Measurements from ENCODE around the gene SPDYE3.
A peak's percentile ranks its signal among the peaks of the same experiment; 100 is the strongest.
"Not testable (repeated sequence)": the region's sequence is repeated elsewhere in the genome, so short reads cannot be mapped to it uniquely, and the experiment has no call there.

The SPDYE3 gene

DNA sequence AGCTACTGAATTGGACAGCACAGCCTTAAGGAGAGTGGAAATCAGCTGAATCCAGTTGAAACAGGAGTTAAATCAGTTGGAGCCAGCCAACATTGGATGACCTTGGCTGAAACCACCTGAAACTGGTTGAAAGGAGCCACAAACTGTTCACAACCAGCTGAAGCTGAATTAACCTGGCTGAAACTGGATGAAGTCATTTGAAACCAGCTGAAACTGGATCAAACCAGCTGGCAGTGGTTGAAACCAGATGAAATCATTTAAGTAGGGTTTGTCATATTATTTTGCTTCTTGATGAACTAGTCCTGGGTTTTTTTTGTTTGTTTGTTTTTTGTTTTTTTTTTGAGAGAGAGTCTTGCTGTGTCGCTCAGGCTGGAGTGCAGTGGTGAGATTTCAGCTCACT, 15.3 kb upstream of the SPDYE3 start:
- DNase-seq = not testable (repeated sequence)

DNA sequence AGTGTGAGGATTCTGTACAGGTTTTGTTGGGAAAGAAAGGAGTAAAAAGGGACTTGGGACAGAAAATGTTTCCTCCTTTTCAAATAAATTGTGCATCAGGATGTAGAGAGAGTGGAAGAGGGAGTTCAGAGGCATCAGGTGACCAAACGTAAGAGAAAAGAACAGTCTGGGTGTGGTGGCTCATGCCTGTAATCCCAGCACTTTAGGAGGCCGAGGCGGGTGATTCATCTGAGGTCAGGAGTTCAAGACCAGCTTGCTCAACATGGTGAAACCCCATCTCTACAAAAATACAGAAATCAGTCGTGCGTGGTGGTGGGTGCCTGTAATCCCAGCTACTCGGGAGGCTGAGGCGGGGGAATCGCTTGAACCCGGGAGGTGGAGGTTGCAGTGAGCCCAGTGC, 12.2 kb upstream of the SPDYE3 start:
- not testable (repeated sequence) for DNase-seq

DNA sequence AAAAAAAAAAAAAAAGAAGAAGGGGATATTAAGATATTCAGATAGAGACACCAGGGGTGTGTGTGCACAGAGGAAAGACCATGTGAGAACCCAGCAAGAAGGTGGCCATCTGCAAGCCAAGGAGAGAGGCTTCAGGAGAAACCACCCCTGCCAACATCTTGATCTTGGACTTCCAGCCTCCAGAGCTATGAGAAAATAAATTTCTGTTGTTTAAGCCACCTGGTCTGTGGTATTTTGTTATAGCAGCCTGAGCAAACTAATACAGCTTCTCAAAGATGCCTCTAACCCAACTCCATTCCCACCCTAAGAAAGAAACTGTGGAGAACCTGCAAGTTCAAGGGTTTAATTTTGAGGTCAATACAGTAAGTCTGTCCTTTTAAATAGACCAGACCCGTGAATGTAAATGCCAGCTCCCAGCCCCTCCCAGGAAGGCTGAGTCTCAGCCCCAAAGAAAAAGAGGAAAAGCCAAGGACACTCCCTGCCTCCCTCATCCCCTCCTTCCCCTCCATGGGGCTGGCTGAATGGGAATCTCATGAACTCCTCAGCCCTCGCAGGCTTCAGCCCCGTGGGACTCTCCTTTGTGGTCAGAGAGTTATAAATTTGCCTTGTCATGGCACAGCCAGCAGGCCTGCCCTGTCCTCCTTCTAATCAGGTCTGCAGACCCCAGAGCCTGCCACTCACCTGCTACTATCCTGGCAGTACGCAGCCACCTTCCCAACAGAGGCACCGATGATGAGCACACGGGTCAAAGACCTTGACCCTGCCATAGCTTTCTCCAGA, 9.5 kb upstream of the SPDYE3 start:
- DNase-seq = not testable (repeated sequence)

DNA sequence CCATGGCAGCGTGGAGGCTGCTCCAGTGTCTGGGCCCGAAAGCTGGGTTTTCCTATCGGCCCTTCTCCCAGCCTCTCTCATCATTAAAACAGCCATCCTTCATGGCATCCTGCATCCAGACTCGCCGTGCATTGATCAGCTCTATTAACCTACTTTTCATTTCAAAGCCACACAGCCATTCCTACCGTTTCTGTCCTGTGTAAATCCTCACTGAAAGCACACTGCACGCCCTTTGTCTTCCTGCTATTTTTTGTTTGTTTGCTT, 8.9 kb upstream of the SPDYE3 start:
- DNase-seq = not testable (repeated sequence)

DNA sequence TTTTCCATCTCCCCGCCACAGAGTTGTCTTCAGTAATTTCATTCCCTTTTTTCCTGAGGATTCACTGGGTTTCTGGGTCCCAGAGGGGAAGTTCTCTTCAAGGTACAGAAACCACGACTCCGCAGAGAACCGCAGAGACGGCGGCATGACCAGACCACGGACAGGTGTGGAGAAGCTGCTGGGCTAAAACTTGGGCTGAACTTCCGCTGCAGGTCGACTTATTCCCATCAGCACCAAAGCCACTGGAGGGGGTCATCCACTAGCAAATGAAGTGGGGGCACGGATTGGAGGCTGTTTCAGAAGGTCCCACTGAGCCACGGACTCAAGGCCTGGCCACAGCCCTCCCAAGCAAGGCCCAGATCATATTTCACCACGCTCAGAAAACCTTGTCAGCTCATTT, 3.0 kb upstream of the SPDYE3 start:
- DNase-seq = not testable (repeated sequence)

DNA sequence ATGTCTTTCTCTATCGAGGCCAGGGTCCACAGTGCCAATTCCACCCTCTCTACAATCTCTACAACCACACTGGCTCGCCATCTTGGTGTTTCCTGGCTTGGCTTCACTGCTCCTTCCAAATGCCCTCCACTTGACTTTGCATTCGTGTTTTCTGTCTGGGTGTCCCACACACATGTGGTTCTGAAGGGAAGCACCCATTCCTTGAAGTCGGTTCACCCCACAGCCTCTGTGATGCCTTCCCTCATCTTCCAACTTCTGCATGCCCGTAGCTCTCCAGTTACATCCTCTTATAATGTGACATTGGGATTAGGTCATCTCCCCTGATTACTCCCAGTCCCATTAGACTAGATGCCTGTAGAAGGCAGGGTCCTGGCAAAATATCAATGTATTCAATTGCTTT, 10.8 kb downstream of the SPDYE3 start:
- not testable (repeated sequence) for DNase-seq

DNA sequence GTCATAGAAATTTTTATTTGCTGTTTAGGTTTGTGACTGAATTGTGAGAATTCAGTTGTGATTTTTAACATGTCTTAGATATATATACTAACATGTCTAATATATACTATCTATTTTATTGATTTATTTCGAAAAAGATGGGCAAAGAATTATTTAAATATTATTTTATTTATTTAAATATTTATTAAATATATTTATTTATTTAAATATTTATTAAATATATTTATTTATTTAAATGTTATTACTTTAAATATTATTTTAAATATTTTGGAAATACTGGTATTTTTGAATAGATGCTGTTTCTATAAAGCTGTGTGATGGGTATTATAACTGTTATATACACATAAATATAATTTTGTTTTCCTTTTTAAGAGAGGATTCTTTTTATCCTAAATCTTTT, 14.1 kb downstream of the SPDYE3 start:
- not testable (repeated sequence) for DNase-seq

DNA sequence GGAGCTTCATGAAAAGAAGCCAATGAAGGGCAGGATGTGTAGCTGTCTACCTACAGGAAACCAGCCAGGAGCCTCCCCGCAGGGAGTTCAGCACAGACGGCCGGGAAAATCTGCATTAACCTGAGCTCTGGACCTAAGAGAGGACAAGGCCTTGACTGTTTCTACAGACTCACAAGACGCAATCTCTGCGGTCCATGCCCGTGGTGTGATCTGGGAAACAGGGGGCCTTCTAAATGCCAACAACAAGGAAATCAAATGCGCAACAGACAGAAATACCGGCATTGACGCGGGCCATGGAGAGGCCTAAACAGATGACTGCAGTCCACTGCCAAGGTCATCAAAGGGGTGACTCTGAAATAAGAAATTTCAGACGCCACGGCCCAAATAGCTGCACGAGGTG, 16.7 kb downstream of the SPDYE3 start:
- not testable (repeated sequence) for DNase-seq

DNA sequence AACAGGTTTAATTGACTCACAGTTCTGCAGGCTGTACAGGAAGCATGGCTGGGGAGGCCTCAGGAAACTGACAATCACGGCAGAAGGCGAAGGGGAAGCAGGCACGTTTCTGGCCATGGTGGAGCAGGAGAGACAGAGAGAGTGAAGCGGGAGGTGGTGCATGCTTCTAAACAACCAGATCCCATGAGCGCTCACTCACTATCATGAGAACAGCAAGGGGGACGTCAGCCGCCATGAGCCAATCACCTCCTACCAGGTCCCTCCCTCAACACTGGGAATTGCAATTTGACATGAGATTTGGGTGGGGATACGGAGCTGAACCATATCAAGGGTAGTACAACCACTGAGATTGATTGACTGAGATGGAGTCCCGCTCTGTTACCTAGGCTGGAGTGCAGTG, 18.2 kb downstream of the SPDYE3 start:
- DNase-seq = not testable (repeated sequence)

DNA sequence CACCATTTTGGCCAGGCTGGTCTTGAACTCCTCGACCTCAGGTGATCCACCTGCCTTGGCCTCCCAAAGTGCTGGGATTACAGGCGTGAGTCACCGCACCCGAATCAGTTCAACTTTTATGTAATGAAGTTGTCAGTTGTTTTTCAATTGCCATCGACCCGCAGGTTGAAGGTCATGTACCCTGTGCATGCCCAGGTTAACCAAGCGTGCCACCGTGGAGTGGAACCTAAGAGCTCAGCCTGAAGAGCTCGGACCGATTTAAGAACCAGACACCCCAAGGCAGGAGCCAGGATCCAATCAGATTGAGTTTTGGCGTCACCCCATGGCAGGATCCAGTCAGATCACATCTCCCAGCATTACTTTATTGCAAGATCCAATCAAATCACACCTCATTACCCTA, 19.4 kb downstream of the SPDYE3 start:
- DNase-seq = not testable (repeated sequence)

DNA sequence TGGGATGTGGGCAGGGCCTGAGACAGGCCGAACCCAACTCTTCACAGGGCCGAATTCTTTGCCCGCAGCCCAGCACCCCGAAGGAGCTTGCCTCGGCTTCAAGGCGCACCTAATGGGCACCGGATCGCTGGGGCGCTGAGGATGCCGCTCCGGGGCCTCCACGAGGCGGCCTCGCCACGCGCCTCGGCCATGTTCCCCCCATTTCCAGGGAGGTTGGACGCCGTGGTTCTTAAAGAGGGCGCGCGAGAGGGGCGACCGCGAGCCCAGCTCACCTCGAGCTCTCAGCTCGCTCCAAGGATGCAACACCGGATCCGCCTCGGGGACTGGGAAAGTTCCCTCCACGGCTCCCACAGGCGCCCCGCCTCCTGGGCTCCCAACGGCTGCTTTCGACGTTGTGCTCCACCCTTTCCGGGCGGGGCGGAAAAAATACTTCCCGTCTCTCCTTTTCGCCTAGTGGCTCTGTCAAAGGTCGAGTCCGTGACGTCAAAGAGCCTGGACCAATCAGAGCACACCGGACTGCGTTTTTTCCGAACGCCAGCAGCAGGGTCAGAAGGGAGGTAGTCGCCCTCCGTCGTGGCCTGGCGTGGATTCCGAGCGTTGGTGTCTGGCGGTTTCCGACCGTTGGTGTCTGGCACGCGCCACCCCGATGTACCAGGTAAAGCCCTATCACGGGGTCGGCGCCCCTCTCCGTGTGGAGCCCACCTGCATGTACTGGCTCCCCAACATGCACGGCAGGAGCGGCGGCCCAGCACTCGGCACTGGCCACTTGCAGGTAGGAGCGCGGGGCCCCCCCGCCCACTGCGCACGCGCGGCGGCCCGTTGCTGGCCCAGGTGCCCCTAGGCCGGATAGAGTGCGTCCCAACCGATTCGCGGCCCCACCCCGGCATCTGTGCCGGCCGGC, 28.3 kb downstream of the SPDYE3 start:
- peak; percentile 87 for DNase-seq

DNA sequence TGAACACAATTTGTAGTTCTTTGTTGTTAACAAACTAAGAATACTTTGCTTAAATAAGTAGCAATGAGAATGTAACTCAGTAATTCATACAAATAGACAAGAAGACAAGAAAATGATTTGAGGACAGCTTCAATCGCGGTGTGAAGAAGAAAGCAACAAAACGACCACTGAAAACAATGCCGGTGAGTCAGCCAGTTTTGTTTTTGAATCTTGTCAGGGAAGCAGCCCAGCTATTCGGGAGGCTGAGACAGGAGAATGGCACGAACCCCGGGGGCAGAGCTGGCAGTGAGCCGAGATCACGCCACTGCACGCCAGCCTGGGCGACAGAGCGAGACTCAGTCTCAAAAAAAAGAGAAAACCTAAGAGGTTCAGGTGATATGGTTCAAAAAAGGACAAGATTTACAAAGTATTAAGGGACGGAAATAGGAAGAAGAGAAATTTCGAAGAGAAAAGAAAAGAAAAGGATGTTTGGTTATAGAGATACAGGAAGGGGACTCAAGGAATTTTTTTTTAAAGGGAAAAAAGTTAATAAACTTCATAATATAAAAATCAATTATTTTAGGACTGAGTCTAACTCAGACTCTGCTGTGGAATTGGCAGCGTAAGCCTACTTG, 30.7 kb downstream of the SPDYE3 start:
- not testable (repeated sequence) for DNase-seq

DNA sequence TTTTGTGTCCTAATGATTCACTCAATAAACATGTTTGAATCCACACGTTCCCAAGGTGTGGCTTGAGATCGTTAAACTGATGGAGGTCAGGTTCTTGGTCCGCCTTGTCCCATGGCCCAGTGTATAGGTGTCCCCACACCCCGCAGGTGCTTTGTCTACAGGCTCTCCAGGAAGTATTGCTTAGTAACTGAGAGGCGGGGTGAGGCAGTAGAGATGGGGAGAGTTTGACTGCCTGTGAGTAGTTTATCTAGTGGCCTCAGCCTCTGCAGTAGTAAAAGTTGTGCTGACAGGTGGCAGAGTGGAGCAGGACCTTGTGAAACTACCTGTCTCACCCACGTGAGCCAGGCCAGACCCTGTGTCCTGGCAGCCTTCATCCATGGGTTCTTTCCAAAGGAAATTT, 33.8 kb downstream of the SPDYE3 start:
- DNase-seq = not testable (repeated sequence)

DNA sequence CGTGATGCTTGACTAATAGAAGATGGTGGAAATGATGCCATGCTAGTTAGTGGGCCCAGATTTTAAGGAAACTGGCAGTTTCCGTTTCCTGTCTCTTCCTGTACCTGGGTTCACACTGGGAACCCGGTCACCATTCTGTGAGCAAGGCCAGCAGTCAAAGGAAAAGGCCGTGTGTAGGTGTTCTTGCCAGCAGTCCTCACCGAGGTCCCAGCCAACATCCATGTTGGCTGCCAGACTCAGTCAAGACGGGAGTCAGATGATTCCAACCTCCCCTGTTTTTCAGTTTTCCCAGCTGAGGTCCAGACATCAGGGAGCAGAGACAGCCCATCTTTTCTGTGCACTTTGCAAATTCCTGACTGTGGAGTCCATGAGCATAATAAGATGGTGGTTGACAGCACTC, 35.3 kb downstream of the SPDYE3 start:
- no peak for DNase-seq

DNA sequence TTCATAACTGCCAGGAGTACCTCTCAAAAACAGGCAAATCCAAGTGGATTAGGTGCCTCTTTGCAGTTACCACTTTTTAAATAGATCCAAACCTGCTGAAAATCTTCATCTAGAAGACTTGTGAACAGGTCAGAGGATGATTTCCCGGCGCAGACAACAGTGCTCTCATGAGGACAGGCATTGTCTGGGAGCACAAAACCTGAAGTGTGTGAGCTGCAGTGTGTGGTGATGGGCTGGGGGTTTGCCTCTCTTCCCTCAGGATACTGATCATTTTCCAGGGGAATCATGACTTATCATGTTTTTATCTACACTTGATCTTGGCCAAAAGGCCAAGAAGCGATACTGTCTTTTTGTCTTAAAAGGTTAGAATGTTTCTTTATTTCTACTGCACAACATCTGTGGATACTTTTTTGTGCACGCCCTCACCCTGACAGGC, 36.6 kb downstream of the SPDYE3 start:
- DNase-seq = not testable (repeated sequence)

DNA sequence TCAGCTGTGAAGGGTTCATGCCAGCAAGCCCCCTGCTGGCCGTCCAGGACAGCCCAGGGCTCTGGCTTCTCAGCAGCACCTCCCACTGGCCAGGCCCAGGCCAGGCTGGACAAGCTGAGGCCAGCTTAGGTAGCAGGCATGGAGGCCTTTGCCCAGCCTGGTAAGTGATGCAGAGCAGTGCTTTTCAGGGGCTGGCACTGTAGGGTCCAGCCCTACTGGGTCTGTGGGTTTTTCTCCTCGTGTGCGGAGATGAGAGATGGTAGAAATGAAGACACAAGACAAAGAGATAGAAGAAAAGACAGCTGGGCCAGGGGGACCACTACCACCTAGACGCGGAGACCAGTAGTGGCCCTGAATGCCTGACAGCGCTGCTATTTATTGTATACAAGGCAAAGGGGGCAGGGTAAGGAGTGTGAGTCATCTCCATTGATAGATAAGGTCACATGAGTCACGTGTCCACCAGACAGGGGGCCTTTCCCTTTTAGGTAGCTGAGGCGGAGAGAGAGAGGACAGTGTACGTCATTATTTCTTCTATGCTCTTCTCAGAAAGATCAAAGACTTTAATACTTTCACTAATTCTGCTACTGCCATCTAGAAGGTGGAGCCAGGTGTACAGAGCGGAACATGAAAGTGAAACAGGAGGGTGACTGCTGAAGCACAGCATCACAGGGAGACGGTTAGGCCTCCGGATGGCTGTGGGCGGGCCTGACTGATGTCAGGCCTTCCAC, 37.2 kb downstream of the SPDYE3 start:
- DNase-seq = not testable (repeated sequence)

DNA sequence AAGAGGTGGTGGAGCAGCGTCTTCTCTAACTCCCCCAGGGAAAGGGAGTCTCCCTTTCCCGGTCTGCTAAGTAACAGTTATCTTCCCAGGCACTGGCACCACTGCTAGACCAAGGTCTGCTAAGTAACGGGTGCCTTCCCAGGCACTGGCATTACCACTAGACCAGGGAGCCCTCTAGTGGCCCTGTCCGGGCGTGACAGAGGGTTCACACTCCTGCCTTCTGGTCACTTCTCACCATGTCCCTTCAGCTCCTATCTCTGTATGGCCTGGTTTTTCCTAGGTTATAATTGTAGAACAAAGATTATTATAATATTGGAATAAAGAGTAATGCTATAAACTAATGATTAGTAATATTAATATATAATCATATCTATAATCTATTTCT, 37.8 kb downstream of the SPDYE3 start:
- peak; percentile 17 for DNase-seq

DNA sequence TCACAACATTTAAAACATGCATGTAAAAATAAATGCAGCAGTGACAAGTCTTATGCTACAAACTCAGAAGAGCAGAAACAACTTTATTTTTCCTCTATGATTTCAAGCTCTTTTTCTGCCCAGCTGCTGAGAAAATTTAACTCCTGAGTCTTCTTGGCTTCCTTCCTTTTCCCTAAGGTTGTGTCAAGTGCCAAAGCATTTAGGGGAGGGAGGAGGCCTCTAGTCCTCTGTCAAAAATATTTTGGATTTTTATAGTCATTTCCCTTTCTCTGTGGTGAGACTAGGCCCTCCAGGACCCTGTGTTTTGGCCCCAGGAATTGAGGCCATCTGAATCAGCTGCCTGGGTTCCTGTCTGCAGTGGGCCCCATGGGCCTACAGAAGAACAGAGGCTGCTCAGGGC, 39.4 kb downstream of the SPDYE3 start:
- DNase-seq = no peak

DNA sequence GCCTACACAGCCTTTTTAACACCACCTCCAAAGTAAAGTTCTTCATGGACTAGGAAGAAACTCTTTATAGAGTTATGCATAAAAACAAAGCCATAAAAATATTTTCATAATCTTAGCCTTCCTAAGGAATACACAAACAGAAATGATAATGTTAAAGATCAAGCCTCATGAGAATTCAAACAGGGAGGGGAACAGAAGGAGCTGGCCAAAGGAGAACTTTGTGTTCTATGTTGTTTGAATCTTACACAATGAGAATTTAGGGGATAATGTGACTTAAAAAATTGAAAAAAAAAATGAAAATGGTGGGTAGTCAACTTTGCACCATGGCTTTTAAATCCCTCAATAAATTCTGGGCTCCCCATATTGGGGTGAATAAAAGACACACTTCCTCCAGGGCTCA, 41.3 kb downstream of the SPDYE3 start:
- no peak for DNase-seq

DNA sequence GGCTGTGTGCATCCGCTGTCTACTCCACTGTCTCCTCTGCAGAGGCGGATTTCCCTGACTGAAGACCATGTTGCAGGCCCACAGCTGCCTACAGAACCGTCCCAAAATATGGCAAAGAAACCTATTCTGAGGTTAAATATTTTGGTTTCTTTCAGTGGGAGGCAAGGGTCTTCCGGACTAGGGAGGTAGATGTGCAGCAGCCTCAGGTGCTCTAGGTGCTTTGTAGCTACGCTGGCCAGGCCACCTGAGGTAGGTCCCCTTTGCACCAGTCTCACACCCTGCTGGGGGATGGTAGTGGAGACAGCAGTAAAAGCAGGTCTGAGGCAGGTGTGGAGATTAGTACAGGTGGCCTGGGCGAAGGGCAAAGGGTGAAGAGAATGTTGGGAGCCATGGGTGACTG, 42.3 kb downstream of the SPDYE3 start:
- no peak for DNase-seq

DNA sequence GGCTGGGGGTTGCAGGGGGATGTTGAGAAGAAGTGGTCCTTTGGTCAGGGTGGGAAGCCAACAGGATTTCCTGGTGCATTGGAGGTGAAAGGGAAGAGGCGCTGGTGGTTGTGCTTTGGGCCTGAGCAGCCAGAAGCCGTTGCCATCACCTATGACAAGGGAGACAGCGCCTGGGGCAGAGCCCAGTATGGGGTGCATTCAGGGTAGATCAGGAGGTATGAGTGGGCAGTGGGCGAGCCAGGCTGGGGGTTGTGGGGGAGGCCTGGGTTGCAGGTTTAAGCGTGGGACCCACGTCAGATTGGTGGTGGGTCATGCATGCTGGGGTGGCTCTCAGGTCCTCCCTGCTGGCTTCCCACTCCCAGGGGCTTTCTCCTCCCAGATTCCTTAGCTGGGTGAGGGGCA, 44.2 kb downstream of the SPDYE3 start:
- no peak for DNase-seq

DNA sequence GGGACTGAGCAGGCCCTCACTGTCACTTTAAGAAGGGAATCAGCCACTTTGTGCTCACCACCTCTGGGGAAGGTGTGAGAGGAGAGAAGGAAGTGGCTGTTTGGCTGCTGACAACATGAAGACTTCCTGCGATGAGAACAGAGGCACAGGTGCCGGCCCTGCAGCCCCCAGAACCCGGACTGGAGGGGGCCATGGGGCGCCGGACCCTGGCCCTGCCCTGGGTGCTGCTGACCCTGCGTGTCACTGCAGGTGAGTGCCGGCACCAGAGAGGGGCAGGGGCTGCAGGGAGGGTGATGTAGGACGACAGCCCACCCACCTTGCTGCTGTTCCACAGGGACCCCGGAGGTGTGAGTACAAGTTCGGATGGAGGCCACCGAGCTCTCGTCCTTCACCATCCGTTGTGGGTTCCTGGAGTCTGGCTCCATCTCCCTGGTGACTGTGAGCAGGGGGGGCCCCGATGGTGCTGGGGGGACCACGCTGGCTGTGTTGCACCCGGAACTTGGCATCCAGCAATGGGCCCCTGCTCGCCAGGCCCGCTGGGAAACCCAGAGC, 44.8 kb downstream of the SPDYE3 start:
- not testable (repeated sequence) for DNase-seq
